BE2C (cell line): ENCODE measurements around the gene AHNAK.
"Not testable (repeated sequence)": the region's sequence is repeated elsewhere in the genome, so short reads cannot be mapped to it uniquely, and the experiment has no call there.

Experiments
- DNase-seq: peaks from one replicate; pipeline ENCODE4 v3.0.0-alpha.2; 2020
- H3K27me3 ChIP-seq: fragments of 250-450 bp; sonication (Bioruptor Pico); 2 replicates; pipeline ENCODE4 v1.5.1; 2020; ENCODE audit warnings: mild to moderate bottlenecking
- H3K36me3 ChIP-seq: fragments of 250-450 bp; sonication (Bioruptor Pico); 2 replicates; pipeline ENCODE4 v1.5.1; 2020; ENCODE audit warnings: mild to moderate bottlenecking
- H3K4me1 ChIP-seq: fragments of 250-450 bp; sonication (Bioruptor Pico); 2 replicates; pipeline ENCODE4 v1.5.1; 2020
- H3K4me3 ChIP-seq: 2 replicates; pipeline ENCODE4 v1.5.1; 2011; ENCODE audit warnings: low read depth, low read length
- H3K9me3 ChIP-seq: fragments of 250-450 bp; sonication (Bioruptor Pico); 2 replicates; pipeline ENCODE4 v1.5.1; 2020
- CTCF ChIP-seq: IDR thresholded peaks from 2 replicates; pipeline ENCODE4 v1.5.1; 2012; ENCODE audit warnings: mild to moderate bottlenecking, low read depth, low read length

The AHNAK gene

GRCh38 chr11:62592146-62592815 lies 45.7 kb upstream of the AHNAK start:
- H3K4me1 ChIP-seq: peaks cover 6% of the 10 kb centered on the region; the same call in 1 of the 2 replicates
- no peak for DNase-seq
- no peaks in the 10 kb centered on the region for H3K27me3 ChIP-seq
- H3K9me3 ChIP-seq: no peaks in the 10 kb centered on the region
- H3K4me3 ChIP-seq: peak overlapping the region; percentile 62
- peaks cover 31% of the 10 kb centered on the region for H3K36me3 ChIP-seq
- no peak for TF ChIP-seq CTCF

GRCh38 chr11:62591448-62592145 lies 45.0 kb upstream of the AHNAK start, which contains the start of gene TUT1:
Gene TUT1, minus strand, starts transcription at chr11:62591523. Its CDS starts 38 bp downstream, at chr11:62591485.
- Histone ChIP-seq H3K36me3 (peaks cover 28% of the 10 kb centered on the region), H3K27me3 (no peaks in the 10 kb centered on the region), H3K4me3 (peak within 1 kb of the TSS; percentile 92), H3K4me1 (peaks cover 6% of the 10 kb centered on the region; the same call in 1 of the 2 replicates), H3K9me3 (no peaks in the 10 kb centered on the region)
- DNase-seq: peak; percentile 92
- no peak for TF ChIP-seq CTCF

GRCh38 chr11:62588966-62589637 lies 42.5 kb upstream of the AHNAK start:
- Histone ChIP-seq H3K4me3 (no peak overlapping the region), H3K27me3 (no peaks in the 10 kb centered on the region), H3K36me3 (peaks cover 19% of the 10 kb centered on the region), H3K9me3 (no peaks in the 10 kb centered on the region), H3K4me1 (peaks cover 6% of the 10 kb centered on the region; the same call in 1 of the 2 replicates)
- no peak for TF ChIP-seq CTCF
- no peak for DNase-seq

DNA sequence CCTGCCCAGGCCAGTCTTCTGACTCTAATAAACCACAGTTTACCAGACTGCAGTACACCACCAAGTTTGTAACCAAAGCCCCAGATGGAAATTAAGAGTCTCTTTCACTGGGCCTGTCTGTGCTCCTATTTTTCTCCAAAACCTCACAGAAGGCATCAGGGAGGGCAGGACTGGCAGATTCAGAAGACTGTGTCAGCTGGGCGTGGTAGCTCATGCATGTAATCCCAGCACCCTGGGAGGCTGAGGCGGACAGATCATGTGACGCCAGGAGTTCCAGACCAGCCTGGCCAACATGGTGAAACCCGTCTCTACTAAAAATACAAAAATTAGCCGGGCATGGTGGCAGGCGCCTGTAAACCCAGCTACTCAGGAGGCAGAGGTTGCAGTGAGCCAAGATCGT lies 38.8 kb upstream of the AHNAK start:
- not testable (repeated sequence) for DNase-seq, H3K4me1 ChIP-seq, H3K27me3 ChIP-seq, H3K9me3 ChIP-seq, H3K4me3 ChIP-seq
- H3K36me3 ChIP-seq: peaks cover 16% of the 10 kb centered on the region

DNA sequence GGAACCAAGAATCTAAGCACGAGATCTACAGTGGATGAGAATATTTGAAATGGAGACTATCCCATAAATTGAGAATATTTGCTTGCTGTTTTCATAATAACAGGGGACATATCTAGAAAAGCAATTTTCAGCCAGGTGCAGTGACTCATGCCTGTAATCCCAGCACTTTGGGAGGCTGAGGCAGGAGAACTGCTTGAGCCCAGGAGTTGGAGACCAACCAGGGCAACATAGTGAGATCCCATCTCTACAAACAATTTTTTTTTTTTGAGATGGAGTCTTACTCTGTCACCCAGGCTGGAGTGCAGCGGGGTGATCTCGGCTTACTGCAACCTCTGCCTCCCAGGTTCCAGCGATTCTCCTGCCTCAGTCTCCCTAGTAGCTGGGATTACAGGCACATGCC lies 35.1 kb upstream of the AHNAK start:
- DNase-seq, H3K4me1 ChIP-seq, H3K27me3 ChIP-seq, H3K9me3 ChIP-seq, H3K4me3 ChIP-seq, H3K36me3 ChIP-seq: not testable (repeated sequence)

DNA sequence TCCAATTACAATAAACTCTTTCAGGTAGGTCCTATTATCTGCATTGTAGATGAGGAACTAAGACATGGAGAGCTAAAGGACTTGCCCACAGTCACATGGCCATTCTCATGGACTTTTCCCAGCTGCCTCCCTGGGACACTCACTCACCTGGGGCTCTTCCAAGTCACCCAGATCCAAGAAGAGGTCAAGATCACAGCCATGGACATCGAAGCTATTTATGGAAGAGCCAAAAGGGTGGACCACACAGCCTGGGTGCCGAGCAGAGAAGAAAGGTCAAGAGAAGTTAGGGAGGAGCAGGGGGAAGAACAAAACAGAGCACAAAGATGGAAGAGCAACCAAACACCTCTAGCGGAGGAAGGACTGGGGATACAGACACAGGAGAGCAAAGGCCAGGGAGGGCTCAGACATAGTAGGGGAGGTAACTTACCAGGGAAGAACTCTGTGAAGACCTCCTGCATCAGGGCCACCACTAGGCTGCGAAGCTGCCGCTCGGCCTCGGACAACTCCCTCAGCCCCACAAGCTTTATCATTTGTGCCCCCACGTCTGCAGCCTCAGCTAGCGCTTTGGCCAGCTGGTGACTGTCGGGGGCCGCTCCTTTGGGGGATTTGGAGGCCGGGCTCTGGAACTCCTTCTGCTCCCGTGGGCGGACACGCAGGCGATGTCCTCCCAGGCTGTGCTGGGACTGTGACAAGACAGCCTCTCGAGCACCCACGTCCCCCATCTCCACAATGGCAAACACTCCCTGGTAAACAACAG lies 34.5 kb upstream of the AHNAK start:
- DNase-seq: no peak
- no peaks in the 10 kb centered on the region for H3K4me1 ChIP-seq
- TF ChIP-seq CTCF: no peak
- no peaks in the 10 kb centered on the region for H3K9me3 ChIP-seq
- H3K4me3 ChIP-seq: no peak overlapping the region
- peaks cover 3% of the 10 kb centered on the region for H3K36me3 ChIP-seq
- H3K27me3 ChIP-seq: no peaks in the 10 kb centered on the region
